WI38 (cell line): ENCODE results near the gene TAF4B.

Experiments
- H3K4me3 ChIP-seq: 2 replicates; pipeline ENCODE4 v1.5.1; 2011; ENCODE audit warnings: low read depth, mild to moderate bottlenecking, control low read depth, low read length
- TF ChIP-seq, protein P1 (sequence below): IDR thresholded peaks from 2 replicates; pipeline ENCODE4 v1.5.1; 2012; ENCODE audit warnings: low read depth, mild to moderate bottlenecking, control low read depth, low read length

The TAF4B gene

DNA sequence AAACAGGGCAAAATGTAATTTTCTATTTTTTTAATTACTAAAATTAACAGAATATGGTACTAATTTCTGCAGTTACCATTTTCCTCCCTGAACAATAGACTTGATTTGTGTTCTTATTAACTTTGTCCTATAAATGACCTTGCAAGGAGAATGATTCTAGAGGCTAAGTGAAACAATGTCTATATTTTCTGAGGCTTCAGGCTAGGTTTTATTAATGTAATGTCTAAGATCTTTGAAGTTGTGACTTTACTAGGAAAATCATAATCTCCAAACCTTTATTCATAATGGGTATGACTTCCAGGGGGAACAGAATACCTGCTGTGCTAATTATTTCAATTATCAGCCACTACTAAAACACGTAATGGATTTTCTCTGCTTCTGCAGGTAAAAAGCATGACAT lies 94.4 kb downstream of the TAF4B start:
- TF ChIP-seq, protein P1, sequence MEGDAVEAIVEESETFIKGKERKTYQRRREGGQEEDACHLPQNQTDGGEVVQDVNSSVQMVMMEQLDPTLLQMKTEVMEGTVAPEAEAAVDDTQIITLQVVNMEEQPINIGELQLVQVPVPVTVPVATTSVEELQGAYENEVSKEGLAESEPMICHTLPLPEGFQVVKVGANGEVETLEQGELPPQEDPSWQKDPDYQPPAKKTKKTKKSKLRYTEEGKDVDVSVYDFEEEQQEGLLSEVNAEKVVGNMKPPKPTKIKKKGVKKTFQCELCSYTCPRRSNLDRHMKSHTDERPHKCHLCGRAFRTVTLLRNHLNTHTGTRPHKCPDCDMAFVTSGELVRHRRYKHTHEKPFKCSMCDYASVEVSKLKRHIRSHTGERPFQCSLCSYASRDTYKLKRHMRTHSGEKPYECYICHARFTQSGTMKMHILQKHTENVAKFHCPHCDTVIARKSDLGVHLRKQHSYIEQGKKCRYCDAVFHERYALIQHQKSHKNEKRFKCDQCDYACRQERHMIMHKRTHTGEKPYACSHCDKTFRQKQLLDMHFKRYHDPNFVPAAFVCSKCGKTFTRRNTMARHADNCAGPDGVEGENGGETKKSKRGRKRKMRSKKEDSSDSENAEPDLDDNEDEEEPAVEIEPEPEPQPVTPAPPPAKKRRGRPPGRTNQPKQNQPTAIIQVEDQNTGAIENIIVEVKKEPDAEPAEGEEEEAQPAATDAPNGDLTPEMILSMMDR: no peak
- H3K4me3 ChIP-seq: no peak overlapping the region

DNA sequence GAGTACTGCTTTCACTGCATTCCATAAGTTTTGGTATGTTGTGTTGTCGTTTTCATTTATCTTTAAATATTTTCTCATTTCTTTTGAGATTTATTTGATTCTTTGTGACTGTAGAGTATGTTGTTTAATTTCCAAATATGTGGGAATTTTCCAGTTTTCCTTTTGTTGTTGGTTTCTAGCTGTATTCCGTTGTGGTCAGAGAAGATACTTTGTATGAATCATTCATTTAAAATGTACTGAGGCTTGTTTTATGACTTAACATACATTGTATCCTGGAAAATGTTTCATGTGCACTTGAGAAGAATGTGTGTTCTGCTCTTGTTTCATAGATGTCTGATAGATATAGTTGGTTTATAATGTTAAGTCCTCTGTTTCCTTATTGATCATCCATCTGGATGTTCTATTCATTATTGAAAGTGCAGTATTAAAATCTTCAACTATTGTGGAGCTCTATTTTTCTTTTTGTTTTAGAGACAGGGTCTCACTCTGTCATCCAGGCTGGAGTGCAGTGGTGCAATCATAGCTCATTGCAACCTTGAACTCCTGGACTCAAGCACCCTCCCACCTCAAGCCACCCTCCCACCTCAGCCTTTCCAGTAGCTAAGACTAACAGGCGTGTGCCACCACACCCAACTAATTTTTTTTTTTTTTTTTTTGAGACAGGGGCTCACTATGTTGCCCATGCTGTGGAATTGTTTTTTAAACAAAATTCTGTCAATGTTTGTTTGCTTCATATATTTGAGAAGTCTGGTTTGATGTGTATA lies 96.8 kb downstream of the TAF4B start:
- H3K4me3 ChIP-seq: no peak overlapping the region
- TF ChIP-seq, protein P1: no peak

- TF ChIP-seq, protein P1: no peak
- no peak overlapping the region for H3K4me3 ChIP-seq
Observed at GRCh38 chr18:26325771-26326170, 99.5 kb downstream of the TAF4B start.

DNA sequence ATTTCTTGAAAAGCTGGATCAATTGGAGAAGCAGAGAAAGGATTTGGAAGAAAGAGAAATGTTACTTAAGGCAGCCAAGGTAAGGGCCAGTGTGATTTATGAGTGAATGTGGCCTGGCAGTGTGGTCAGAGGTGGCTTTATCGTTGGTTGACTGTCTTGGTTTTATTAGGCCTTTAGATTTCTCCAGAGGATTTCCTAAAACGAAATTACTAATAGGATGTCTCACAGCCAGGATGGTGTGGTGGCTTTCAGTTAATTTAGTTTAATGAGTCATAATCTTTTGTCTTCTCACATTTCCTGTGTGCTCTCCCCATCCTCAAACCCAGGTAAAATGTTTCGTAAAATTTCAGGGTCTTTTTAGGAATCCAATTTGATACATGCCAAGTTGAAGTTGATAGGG lies 100.8 kb downstream of the TAF4B start:
- H3K4me3 ChIP-seq: no peak overlapping the region
- TF ChIP-seq, protein P1: no peak

- no peak overlapping the region for H3K4me3 ChIP-seq
Observed at GRCh38 chr18:26332991-26333390, 106.7 kb downstream of the TAF4B start.

DNA sequence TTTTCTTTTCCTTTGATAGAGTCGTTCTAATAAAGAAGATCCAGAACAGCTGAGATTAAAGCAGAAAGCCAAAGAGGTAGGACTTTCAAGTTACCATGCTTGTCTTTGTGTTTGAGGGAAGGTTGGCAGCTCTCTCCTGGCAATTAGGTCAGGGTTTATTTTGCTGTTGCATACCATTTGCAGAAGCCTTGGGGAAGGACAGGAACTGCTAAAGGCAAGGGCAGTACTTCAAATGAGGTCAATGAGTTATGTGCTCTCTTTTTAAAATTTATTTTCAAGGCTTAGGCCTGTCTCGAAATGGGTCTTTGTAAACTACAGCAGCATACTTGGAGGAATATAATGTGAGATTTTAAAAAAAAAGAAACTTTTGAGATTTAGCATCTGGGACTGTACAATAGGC lies 108.9 kb downstream of the TAF4B start:
- H3K4me3 ChIP-seq: no peak overlapping the region
- TF ChIP-seq, protein P1: no peak

More at GRCh38 chr18:26332991-26333390, 106.7 kb downstream of the TAF4B start:
- TF ChIP-seq, protein P1: no peak

DNA sequence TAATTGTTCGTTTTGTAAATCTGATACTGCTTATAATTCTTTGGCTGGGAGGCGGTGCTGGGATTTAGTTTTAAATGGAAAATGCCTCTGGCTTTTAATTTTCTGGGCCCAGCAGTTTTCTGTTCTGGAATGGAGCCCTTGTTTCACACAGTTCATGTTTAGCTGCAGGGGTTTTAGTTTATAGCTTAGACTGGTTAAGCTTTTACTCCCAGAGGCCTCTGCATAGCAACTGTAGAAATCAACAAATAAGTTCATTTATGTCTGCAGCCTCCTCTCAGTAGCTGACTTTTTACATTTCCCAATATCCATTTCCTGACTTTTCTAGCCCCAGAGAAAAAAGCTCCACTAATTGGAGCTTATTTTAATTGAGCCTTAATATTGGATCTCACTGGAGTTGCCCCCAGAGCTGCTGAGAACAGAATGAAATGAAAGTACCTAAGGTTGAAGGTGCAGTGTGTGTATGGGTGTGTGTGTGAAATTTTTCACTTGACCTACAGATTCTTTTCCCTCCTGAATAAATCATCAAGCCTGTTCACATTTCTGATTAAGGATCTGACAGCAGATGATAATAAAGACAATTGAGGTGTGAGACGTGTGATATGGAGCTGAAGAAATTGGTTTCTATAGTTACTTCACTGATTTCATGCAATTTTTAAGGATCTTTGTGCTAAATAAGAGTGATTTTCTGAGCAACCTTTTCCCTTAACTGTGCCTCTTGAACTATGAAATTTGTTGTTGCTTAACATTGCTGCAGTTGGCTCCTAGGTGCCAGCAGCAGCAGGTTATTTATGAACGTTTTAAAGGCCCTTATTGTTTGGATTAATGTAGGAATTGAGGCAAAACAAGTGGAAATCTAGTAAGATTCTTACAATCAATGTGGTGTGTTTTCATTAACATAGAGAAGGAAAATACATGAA lies 109.6 kb downstream of the TAF4B start:
- TF ChIP-seq, protein P1: no peak
- no peak overlapping the region for H3K4me3 ChIP-seq
